Measurements from ENCODE around the gene ATP5MC3. TPM values are rescaled to one million over a fixed set of nuclear protein-coding genes. Genes with fewer than 3 reads are reported as not detected.

ATP5MC3 gene
- total RNA-seq, 5 donors from 2014 or later (not counting 1 experiment from before 2014, with no cell fraction given): 74.4 to 91.3 (median 89.4) TPM

DNA sequence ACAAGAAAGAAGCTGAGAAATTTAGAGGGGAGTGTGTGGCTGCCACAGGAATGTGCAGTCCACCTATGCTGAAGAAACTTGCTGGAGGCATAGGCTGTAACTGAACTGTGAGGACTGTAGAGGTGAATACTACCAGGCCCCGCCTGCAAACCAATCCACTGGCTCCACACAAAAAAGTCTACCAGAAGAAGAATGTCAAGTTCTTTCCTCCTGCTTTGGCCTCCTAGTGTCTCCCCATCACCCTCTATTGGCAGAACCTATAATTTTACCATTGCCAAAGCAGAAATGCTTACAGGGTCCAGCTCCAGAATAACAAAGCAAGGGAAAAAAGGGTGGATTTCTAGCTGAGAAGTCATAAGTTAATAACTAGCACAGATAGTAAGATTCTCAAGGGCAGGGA is 5.9 kb upstream of the ATP5MC3 start:
- no peaks in the 10 kb centered on the region for H3K36me3 Mint-ChIP-seq
- Histone ChIP-seq H3K36me3 (ENCODE audit: control insufficient read depth in 2 of 2, extremely low read depth in 1 of 2, insufficient read depth in 1 of 2, low read length in 1 of 2) (no peaks in the 10 kb centered on the region), H3K9me3 (no peaks in the 10 kb centered on the region), H3K27ac (ENCODE audit: low read length) (no peak overlapping the region), H3K27me3 (replicated peaks in 1 of 2; ENCODE audit: control insufficient read depth in 2 of 2, extremely low read depth in 1 of 2, insufficient read depth in 2 of 2, low read length in 1 of 2) (no peaks in the 10 kb centered on the region), H3K4me1 (ENCODE audit: control insufficient read depth in 1 of 2, extremely low read depth in 1 of 2, insufficient read depth in 2 of 2, low read length in 2 of 2) (no peaks in the 10 kb centered on the region), H3K4me3 (ENCODE audit: control insufficient read depth in 1 of 2, extremely low read depth in 1 of 2, low read length in 1 of 2) (no peak overlapping the region)
- no peaks in the 10 kb centered on the region for H3K4me1 Mint-ChIP-seq
- ChIA-PET POLR2A (no interaction called here), CTCF (interaction anchor here (0.5 to 0.7 kb wide), 4 partner anchors 38 to 529 kb away, joined by 3 to 5 read pairs (median 3); no protein-coding TSS in a partner anchor)
- no CpG with 5 or more reads among the region's 1 CpG for WGBS (ENCODE audit: insufficient coverage)
- peaks cover 22 to 23% of the 10 kb centered on the region in 2 donors for H3K27me3 Mint-ChIP-seq
- no peak overlapping the region for H3K27ac Mint-ChIP-seq
- no peak overlapping the region for H3K4me3 Mint-ChIP-seq
- ATAC-seq (replicated peaks in 1 of 4): peak in 3 of 4 experiments; percentile 40 to 72 (median 57)
- H3K9me3 Mint-ChIP-seq: no peaks in the 10 kb centered on the region
- DNase-seq: peak in 1 of 35 experiments; percentile 34

DNA sequence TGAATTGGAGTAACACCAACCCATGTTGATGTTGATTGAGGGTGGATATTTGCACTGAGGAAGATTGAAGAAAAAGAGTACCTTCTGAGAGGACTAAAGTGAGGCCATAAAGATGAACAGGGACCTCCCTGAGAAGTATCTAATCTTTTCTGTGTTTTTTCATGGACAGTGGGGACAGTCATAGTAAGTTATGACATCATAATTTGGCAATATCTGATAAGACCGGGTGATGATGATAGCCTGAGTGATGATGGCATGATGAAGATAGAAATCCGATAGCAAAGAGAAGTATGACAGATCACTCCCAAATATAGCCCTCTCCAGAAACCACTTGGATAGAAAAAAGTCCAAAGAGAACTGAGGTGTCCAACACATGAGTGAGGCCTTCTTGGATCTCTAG is 2.2 kb upstream of the ATP5MC3 start:
- Histone ChIP-seq H3K36me3 (ENCODE audit: control insufficient read depth in 2 of 2, extremely low read depth in 1 of 2, insufficient read depth in 1 of 2, low read length in 1 of 2) (peaks cover 0 to 12% of the 10 kb centered on the region in 2 donors), H3K27ac (ENCODE audit: low read length) (no peak overlapping the region), H3K4me3 (ENCODE audit: control insufficient read depth in 1 of 2, extremely low read depth in 1 of 2, low read length in 1 of 2) (no peak overlapping the region), H3K4me1 (ENCODE audit: control insufficient read depth in 1 of 2, extremely low read depth in 1 of 2, insufficient read depth in 2 of 2, low read length in 2 of 2) (peaks cover 12 to 14% of the 10 kb centered on the region in 2 experiments), H3K27me3 (replicated peaks in 1 of 2; ENCODE audit: control insufficient read depth in 2 of 2, extremely low read depth in 1 of 2, insufficient read depth in 2 of 2, low read length in 1 of 2) (no peaks in the 10 kb centered on the region), H3K9me3 (no peaks in the 10 kb centered on the region)
- Mint-ChIP-seq H3K4me1 (peaks cover 19 to 21% (median 20%) of the 10 kb centered on the region in 3 donors), H3K27ac (no peak overlapping the region), H3K9me3 (peaks cover 0 to 4% (median 0%) of the 10 kb centered on the region in 3 donors), H3K36me3 (peaks cover 10% of the 10 kb centered on the region), H3K4me3 (no peak overlapping the region), H3K27me3 (peaks cover 3% of the 10 kb centered on the region in 2 donors)
- WGBS (ENCODE audit: insufficient coverage): no CpG with 5 or more reads among the region's 2 CpGs
- CTCF ChIA-PET: no interaction called here
- DNase-seq (no peak), ATAC-seq (replicated peaks in 1 of 4) (no peak)
- POLR2A ChIA-PET: no interaction called here

DNA sequence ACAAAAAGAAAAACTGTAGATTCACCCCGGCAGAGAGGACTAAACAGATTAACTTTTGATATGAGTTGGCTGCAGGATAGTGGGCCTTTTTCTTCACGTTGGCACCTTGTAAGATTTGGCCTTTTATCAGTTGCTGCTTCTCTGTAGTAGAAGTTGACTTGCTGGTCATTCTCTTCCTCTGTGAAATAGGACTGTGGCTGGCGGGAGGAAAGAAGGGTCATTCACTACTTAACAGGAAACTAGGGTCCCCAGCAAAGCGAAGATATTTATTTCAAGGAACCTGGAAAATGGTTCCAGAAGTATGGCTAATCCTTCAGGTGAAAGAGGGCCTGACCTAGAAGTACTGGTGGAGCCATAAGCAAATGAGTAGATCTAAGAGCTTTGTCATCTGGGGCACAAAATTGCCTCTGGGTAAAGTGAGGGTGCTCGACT is 383 bp upstream of the ATP5MC3 start:
- no peak for ATAC-seq (replicated peaks in 1 of 4)
- Histone ChIP-seq H3K9me3 (no peaks in the 10 kb centered on the region), H3K36me3 (ENCODE audit: control insufficient read depth in 2 of 2, extremely low read depth in 1 of 2, insufficient read depth in 1 of 2, low read length in 1 of 2) (peaks cover 0 to 29% of the 10 kb centered on the region in 2 donors), H3K4me1 (ENCODE audit: control insufficient read depth in 1 of 2, extremely low read depth in 1 of 2, insufficient read depth in 2 of 2, low read length in 2 of 2) (peaks cover 12 to 14% of the 10 kb centered on the region in 2 experiments), H3K4me3 (ENCODE audit: control insufficient read depth in 1 of 2, extremely low read depth in 1 of 2, low read length in 1 of 2) (peak overlapping the region; percentile 93 to 94), H3K27me3 (replicated peaks in 1 of 2; ENCODE audit: control insufficient read depth in 2 of 2, extremely low read depth in 1 of 2, insufficient read depth in 2 of 2, low read length in 1 of 2) (no peaks in the 10 kb centered on the region), H3K27ac (ENCODE audit: low read length) (peak overlapping the region; percentile 73)
- Mint-ChIP-seq H3K4me3 (peak overlapping the region; percentile 87 to 95 (median 95)), H3K36me3 (peaks cover 23% of the 10 kb centered on the region), H3K27ac (peak overlapping the region; percentile 88 to 90), H3K4me1 (peaks cover 20 to 29% (median 26%) of the 10 kb centered on the region in 3 donors), H3K27me3 (no peaks in the 10 kb centered on the region), H3K9me3 (peaks cover 0 to 4% (median 0%) of the 10 kb centered on the region in 3 donors)
- no peak for DNase-seq
- WGBS (ENCODE audit: insufficient coverage): 50% methylated on average over 2 of the region's 5 CpGs
- ChIA-PET CTCF (no interaction called here), POLR2A (no interaction called here)

DNA sequence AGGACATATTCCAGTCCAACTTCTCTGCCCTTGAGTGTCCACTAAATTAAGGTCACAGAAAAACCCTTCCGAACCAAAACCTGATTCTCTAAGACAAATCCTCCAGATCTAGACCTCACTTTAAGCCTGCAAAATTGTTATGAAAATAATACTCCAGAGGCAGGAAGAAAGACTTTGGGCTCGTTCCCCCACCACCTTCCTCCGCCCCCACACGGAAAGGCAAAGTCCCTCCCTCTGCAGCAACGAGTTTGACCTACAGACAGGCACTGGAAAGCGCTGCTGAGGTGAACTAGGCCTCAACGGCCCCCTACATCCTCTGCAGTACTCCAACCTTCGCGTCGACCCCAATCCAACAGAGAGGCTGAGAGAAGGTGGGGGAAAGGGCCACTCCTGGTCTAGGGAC is 808 bp downstream of the ATP5MC3 start:
- Mint-ChIP-seq H3K9me3 (peaks cover 0 to 4% (median 0%) of the 10 kb centered on the region in 3 donors), H3K36me3 (peaks cover 32% of the 10 kb centered on the region), H3K27me3 (no peaks in the 10 kb centered on the region), H3K4me1 (peaks cover 23 to 35% (median 27%) of the 10 kb centered on the region in 3 donors), H3K27ac (peak overlapping the region; percentile 88 to 90), H3K4me3 (peak overlapping the region; percentile 87 to 95 (median 95))
- DNase-seq: peak in 30 of 35 experiments; percentile 6 to 57 (median 30)
- Histone ChIP-seq H3K36me3 (ENCODE audit: control insufficient read depth in 2 of 2, extremely low read depth in 1 of 2, insufficient read depth in 1 of 2, low read length in 1 of 2) (peaks cover 0 to 39% of the 10 kb centered on the region in 2 donors), H3K27me3 (replicated peaks in 1 of 2; ENCODE audit: control insufficient read depth in 2 of 2, extremely low read depth in 1 of 2, insufficient read depth in 2 of 2, low read length in 1 of 2) (no peaks in the 10 kb centered on the region), H3K9me3 (no peaks in the 10 kb centered on the region), H3K4me1 (ENCODE audit: control insufficient read depth in 1 of 2, extremely low read depth in 1 of 2, insufficient read depth in 2 of 2, low read length in 2 of 2) (peaks cover 12 to 14% of the 10 kb centered on the region in 2 experiments), H3K27ac (ENCODE audit: low read length) (peak overlapping the region; percentile 73), H3K4me3 (ENCODE audit: control insufficient read depth in 1 of 2, extremely low read depth in 1 of 2, low read length in 1 of 2) (peak overlapping the region; percentile 93 to 94)
- CTCF ChIA-PET: no interaction called here
- ATAC-seq (replicated peaks in 1 of 4): peak; percentile 53 to 62 (median 58)
- 0% methylated on average over 2 of the region's 10 CpGs for WGBS (ENCODE audit: insufficient coverage)
- POLR2A ChIA-PET: interaction anchor here in 1 of 2 donors (1.1 kb wide), 1 partner anchor 12 kb away, joined by 4 read pairs; the partner anchor contains the start of gene ATF2

DNA sequence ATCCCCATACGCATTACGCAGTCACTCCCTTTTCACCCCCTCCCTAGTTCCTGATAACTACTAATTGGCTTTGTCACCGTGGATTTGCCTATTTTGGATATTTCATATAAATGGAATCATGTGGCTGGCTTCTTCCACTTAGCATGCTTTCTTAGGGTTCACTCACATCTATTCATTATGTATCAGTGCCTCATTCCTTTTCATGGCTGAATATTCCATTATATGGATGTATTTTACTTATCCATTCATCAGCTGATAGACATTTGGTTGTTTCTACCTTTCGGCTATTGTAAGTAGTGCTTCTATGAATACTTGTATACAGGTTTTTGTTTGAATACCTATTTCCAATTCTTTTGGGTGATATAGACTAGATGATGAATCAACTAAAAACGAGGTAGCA is 4.9 kb downstream of the ATP5MC3 start:
- Histone ChIP-seq H3K9me3 (no peaks in the 10 kb centered on the region), H3K27ac (ENCODE audit: low read length) (no peak overlapping the region), H3K4me1 (ENCODE audit: control insufficient read depth in 1 of 2, extremely low read depth in 1 of 2, insufficient read depth in 2 of 2, low read length in 2 of 2) (peaks cover 9% of the 10 kb centered on the region in 2 experiments), H3K36me3 (ENCODE audit: control insufficient read depth in 2 of 2, extremely low read depth in 1 of 2, insufficient read depth in 1 of 2, low read length in 1 of 2) (peaks cover 0 to 41% of the 10 kb centered on the region in 2 donors), H3K27me3 (replicated peaks in 1 of 2; ENCODE audit: control insufficient read depth in 2 of 2, extremely low read depth in 1 of 2, insufficient read depth in 2 of 2, low read length in 1 of 2) (no peaks in the 10 kb centered on the region), H3K4me3 (ENCODE audit: control insufficient read depth in 1 of 2, extremely low read depth in 1 of 2, low read length in 1 of 2) (no peak overlapping the region)
- ChIA-PET POLR2A (interaction anchor here in 1 of 2 donors (0.6 to 1.0 kb wide), 2 partner anchors 8 to 78 kb away, joined by 3 read pairs; partner anchors contain the start of gene ATF2), CTCF (interaction anchor here in 1 of 2 donors (1.4 kb wide), 1 partner anchor 8 kb away, joined by 4 read pairs; no protein-coding TSS in a partner anchor)
- peaks cover 44% of the 10 kb centered on the region for H3K36me3 Mint-ChIP-seq
- no peaks in the 10 kb centered on the region for H3K27me3 Mint-ChIP-seq
- peaks cover 21 to 31% (median 25%) of the 10 kb centered on the region in 3 donors for H3K4me1 Mint-ChIP-seq
- DNase-seq: no peak
- WGBS (ENCODE audit: insufficient coverage): no CpG with 5 or more reads among the region's 5 CpGs
- no peak for ATAC-seq (replicated peaks in 1 of 4)
- H3K27ac Mint-ChIP-seq: no peak overlapping the region
- H3K9me3 Mint-ChIP-seq: peaks cover 0 to 2% (median 0%) of the 10 kb centered on the region in 3 donors
- H3K4me3 Mint-ChIP-seq: no peak overlapping the region

DNA sequence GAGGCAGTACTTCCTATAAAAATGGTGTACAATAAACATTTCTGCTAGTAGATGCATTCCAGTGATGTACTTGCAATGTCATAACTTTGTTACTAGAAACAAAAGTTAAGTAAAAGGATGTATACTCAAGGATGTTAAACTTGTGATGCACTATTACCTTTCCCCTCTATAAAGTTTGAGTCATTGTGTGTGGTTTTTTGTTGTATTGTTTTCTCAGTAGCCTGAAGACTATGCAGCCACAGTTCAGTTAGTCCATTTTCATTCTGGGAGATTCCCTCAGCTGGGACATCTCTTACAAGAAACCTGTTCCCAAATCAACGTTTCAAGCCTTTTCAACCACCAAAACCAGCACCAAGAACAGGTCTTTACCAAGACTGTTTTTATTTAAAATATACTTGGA is 5.6 kb downstream of the ATP5MC3 start:
- Histone ChIP-seq H3K36me3 (ENCODE audit: control insufficient read depth in 2 of 2, extremely low read depth in 1 of 2, insufficient read depth in 1 of 2, low read length in 1 of 2) (peaks cover 0 to 41% of the 10 kb centered on the region in 2 donors), H3K4me3 (ENCODE audit: control insufficient read depth in 1 of 2, extremely low read depth in 1 of 2, low read length in 1 of 2) (no peak overlapping the region), H3K9me3 (no peaks in the 10 kb centered on the region), H3K4me1 (ENCODE audit: control insufficient read depth in 1 of 2, extremely low read depth in 1 of 2, insufficient read depth in 2 of 2, low read length in 2 of 2) (peaks cover 5 to 9% of the 10 kb centered on the region in 2 experiments), H3K27ac (ENCODE audit: low read length) (no peak overlapping the region), H3K27me3 (replicated peaks in 1 of 2; ENCODE audit: control insufficient read depth in 2 of 2, extremely low read depth in 1 of 2, insufficient read depth in 2 of 2, low read length in 1 of 2) (no peaks in the 10 kb centered on the region)
- DNase-seq (no peak), ATAC-seq (replicated peaks in 1 of 4) (no peak)
- no CpG with 5 or more reads among the region's 1 CpG for WGBS (ENCODE audit: insufficient coverage)
- Mint-ChIP-seq H3K27me3 (no peaks in the 10 kb centered on the region), H3K36me3 (peaks cover 44% of the 10 kb centered on the region), H3K9me3 (no peaks in the 10 kb centered on the region), H3K4me1 (peaks cover 20 to 30% (median 27%) of the 10 kb centered on the region in 3 donors), H3K4me3 (no peak overlapping the region), H3K27ac (no peak overlapping the region)
- ChIA-PET CTCF (interaction anchor here in 1 of 2 donors (1.4 kb wide), 1 partner anchor 7 kb away, joined by 4 read pairs; no protein-coding TSS in a partner anchor), POLR2A (interaction anchor here in 1 of 2 donors (1.0 kb wide), 1 partner anchor 8 kb away, joined by 3 read pairs; the partner anchor contains the start of gene ATF2)

Data from T-cell (primary cell).